IMR-90 (cell line): ENCODE results near the gene C10orf105. TPM values are rescaled to one million over a fixed set of nuclear protein-coding genes. Genes with fewer than 3 reads are reported as not detected.

Experiments used
- ATAC-seq: fragments of 200-7000 bp; cut with Tn5 transposase; 2 replicates; pipeline ENCODE4 v1.9.1; 2020; ENCODE audit warnings: low read depth, mild to moderate bottlenecking, moderate library complexity
- BruUV-seq: library from RNA; stranded (reverse); fragments of 400-500 nt; replicated peaks from 2 replicates; lab custom pipeline; 2021; lab: Mats Ljungman, UMichigan
- CTCF ChIA-PET: fragments of 300-600 bp; formaldehyde crosslinking; extraction: SDS; loops from one replicate; lab custom pipeline; 2021; ENCODE audit warnings: antibody characterized with exemption; lab: Yijun Ruan, JAX
- POLR2A ChIA-PET: fragments of 300-600 bp; sonication (Branson Sonifier 250); formaldehyde crosslinking; loops from one replicate; lab custom pipeline; 2022; ENCODE audit warnings: antibody characterized with exemption; ENCODE audit not compliant: unreplicated experiment; lab: Charles Lee
- DNase-seq: peaks from one replicate; pipeline ENCODE4 v3.0.0; 2013
- H2AFZ ChIP-seq: replicated peaks from 2 replicates; pipeline ENCODE3; 2013; ENCODE audit warnings: low read length, mild to moderate bottlenecking; ENCODE audit not compliant: poor library complexity
- H2AK5ac ChIP-seq: 2 replicates; pipeline ENCODE4 v1.6.1; 2013; ENCODE audit warnings: low read depth, low read length, inconsistent platforms
- H2AK9ac ChIP-seq: replicated peaks from 2 replicates; pipeline ENCODE3; 2013; ENCODE audit warnings: mild to moderate bottlenecking, low read depth, low read length, moderate library complexity; ENCODE audit not compliant: poor library complexity
- H2BK120ac ChIP-seq: 2 replicates; pipeline ENCODE4 v1.6.1; 2013; ENCODE audit warnings: low read depth, low read length, inconsistent platforms
- H2BK15ac ChIP-seq: 3 replicates; pipeline ENCODE4 v1.6.1; 2013; ENCODE audit warnings: low read depth, low read length, inconsistent platforms
- H2BK20ac ChIP-seq: 2 replicates; pipeline ENCODE4 v1.6.1; 2013; ENCODE audit warnings: low read depth, mild to moderate bottlenecking, inconsistent platforms, low read length, moderate library complexity
- H2BK5ac ChIP-seq: 2 replicates; pipeline ENCODE4 v1.6.1; 2013; ENCODE audit warnings: mild to moderate bottlenecking, low read depth, low read length, inconsistent platforms; ENCODE audit not compliant: poor library complexity, severe bottlenecking
- H3K14ac ChIP-seq: replicated peaks from 2 replicates; pipeline ENCODE4 v1.6.1; 2013; ENCODE audit warnings: low read depth, low read length, inconsistent platforms
- H3K18ac ChIP-seq: 2 replicates; pipeline ENCODE4 v1.6.1; 2013; ENCODE audit warnings: low read depth, low read length, control low read depth
- H3K23ac ChIP-seq: 2 replicates; pipeline ENCODE4 v1.6.1; 2013; ENCODE audit warnings: low read depth, low read length, inconsistent platforms
- H3K27ac ChIP-seq: 2 replicates; pipeline ENCODE4 v1.5.1; 2013; ENCODE audit warnings: mild to moderate bottlenecking, control low read depth, low read length; ENCODE audit not compliant: insufficient read depth
- H3K27me3 ChIP-seq: 2 replicates; pipeline ENCODE4 v1.6.1; 2013; ENCODE audit warnings: low read length; ENCODE audit not compliant: control insufficient read depth, insufficient read depth
- H3K36me3 ChIP-seq: 2 replicates; pipeline ENCODE4 v1.6.1; 2013; ENCODE audit warnings: low read length, mixed read lengths; ENCODE audit not compliant: control insufficient read depth, insufficient read depth
- H3K4ac ChIP-seq: 2 replicates; pipeline ENCODE4 v1.6.1; 2013; ENCODE audit warnings: low read depth, low read length, inconsistent platforms
- H3K4me1 ChIP-seq: 2 replicates; pipeline ENCODE4 v1.6.1; 2013; ENCODE audit warnings: low read length, mixed read lengths; ENCODE audit not compliant: control insufficient read depth, insufficient read depth
- H3K4me2 ChIP-seq: 2 replicates; pipeline ENCODE4 v1.6.1; 2013; ENCODE audit warnings: low read depth, mild to moderate bottlenecking, control low read depth, low read length, moderate library complexity
- H3K4me3 ChIP-seq: 2 replicates; pipeline ENCODE4 v1.5.1; 2013; ENCODE audit warnings: low read depth, mild to moderate bottlenecking, control low read depth, low read length, moderate library complexity; ENCODE audit not compliant: insufficient read depth
- H3K56ac ChIP-seq: 2 replicates; pipeline ENCODE4 v1.6.1; 2013; ENCODE audit warnings: low read length, inconsistent platforms; ENCODE audit not compliant: insufficient read depth; ENCODE audit errors: extremely low read depth
- H3K79me1 ChIP-seq, 2 experiments: 2 replicates each; pipeline ENCODE4 v1.6.1; 2013; ENCODE audit warnings: low read length in 2 of 2, inconsistent platforms in 1 of 2, low read depth in 1 of 2
- H3K9ac ChIP-seq: 2 replicates; pipeline ENCODE4 v1.6.1; 2013; ENCODE audit warnings: low read depth, low read length, control low read depth
- H3K9me1 ChIP-seq: 2 replicates; pipeline ENCODE4 v1.6.1; 2013; ENCODE audit warnings: low read length, inconsistent platforms; ENCODE audit not compliant: insufficient read depth
- H3K9me3 ChIP-seq: 2 replicates; pipeline ENCODE4 v1.6.1; 2013; ENCODE audit warnings: low read length; ENCODE audit not compliant: control insufficient read depth, insufficient read depth
- H4K20me1 ChIP-seq: 2 replicates; pipeline ENCODE4 v1.6.1; 2013; ENCODE audit warnings: low read length, inconsistent platforms; ENCODE audit not compliant: insufficient read depth
- H4K5ac ChIP-seq: 2 replicates; pipeline ENCODE4 v1.6.1; 2013; ENCODE audit warnings: mild to moderate bottlenecking, low read depth, low read length, control low read depth
- H4K8ac ChIP-seq, 2 experiments: 2 replicates each; pipeline ENCODE4 v1.6.1; 2013; ENCODE audit warnings: low read depth in 2 of 2, low read length in 2 of 2, control low read depth in 1 of 2, inconsistent platforms in 1 of 2
- H4K91ac ChIP-seq: 2 replicates; pipeline ENCODE4 v1.6.1; 2013; ENCODE audit warnings: low read depth, low read length, inconsistent platforms; ENCODE audit not compliant: insufficient read depth
- MXI1 ChIP-seq: IDR thresholded peaks from 2 replicates; pipeline ENCODE4 v1.6.1; 2012; ENCODE audit warnings: low read depth, mild to moderate bottlenecking, low read length, moderate library complexity, borderline replicate concordance
- RAD21 ChIP-seq: IDR thresholded peaks from 2 replicates; pipeline ENCODE4 v1.6.1; 2012; ENCODE audit warnings: low read length, improper control_type of control experiment
- RCOR1 ChIP-seq: IDR thresholded peaks from 2 replicates; pipeline ENCODE4 v1.6.1; 2012; ENCODE audit warnings: mild to moderate bottlenecking, low read length, improper control_type of control experiment; ENCODE audit not compliant: insufficient replicate concordance
- RFX5 ChIP-seq: IDR thresholded peaks from 2 replicates; pipeline ENCODE4 v1.8.0; 2012; ENCODE audit warnings: low read depth, mild to moderate bottlenecking, low read length, moderate library complexity
- WGBS, 2 experiments: methylation state at CpG; one replicate each; pipeline versions ENCODE4 v1.1.5 to v1.1.7; 2013; ENCODE audit warnings: missing lambda C conversion rate in 2 of 2; ENCODE audit not compliant: insufficient read length in 1 of 2; ENCODE audit errors: extremely low coverage in 2 of 2; 5-methylcytosine and 5-hydroxymethylcytosine counted together
- dilution Hi-C: fragments of 300-500 bp; cut with HindIII; formaldehyde crosslinking; loops from one replicate; pipeline ENCODE4 v1.14.3; 2018; ENCODE audit warnings: low sequenced_read_pairs; ENCODE audit not compliant: unreplicated experiment
- in situ Hi-C: fragments of 300-500 bp; cut with MboI; formaldehyde crosslinking; loops from 3 replicates; pipeline ENCODE4 v1.14.3; 2019; ENCODE audit warnings: low sequenced_read_pairs, inconsistent platforms, mixed read lengths
- intact Hi-C: fragments of 100-400 bp; cut with micrococcal nuclease; formaldehyde crosslinking; loops from 2 replicates; pipeline ENCODE4 v1.10.0; 2022
- polyA plus RNA-seq, 3 experiments: library from polyadenylated mRNA; depleted of rRNA; stranded (reverse); fragments of >200 nt; gene quantifications; 2 replicates each; pipeline ENCODE4 v1.2.3, GENCODE V29; 2012; ENCODE audit warnings: low replicate concordance in 1 of 3
- total RNA-seq: library from RNA; depleted of rRNA; stranded (reverse); fragments of >200 nt; gene quantifications from 2 replicates; pipeline ENCODE4 v1.2.3, GENCODE V29; 2012

C10orf105 gene
- total and polyA plus RNA-seq, 2 of the 4 experiments (the other 2 are of a cell fraction): under 0.01 TPM; not detected in 1

DNA sequence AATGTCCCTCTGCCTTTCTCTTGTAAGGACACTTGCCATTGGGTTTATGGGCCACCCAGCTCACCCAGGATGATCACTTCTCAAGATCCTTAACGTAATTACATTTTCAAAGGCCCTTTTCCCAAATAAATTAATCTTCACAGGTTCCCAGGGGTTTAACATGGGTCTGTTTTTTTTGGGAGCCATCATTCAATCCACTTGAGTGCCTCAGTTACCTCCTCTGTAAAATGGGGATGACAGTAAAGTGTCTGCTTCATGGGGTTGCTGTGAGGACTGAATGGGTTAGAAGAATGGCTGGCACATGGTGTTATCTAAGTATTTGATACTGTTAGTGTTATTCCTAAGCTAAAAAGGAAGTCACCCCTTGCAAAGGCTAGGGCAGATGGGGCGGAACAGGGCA, 7.4 kb downstream of the C10orf105 start:
- in situ Hi-C loops (no loop called here), dilution Hi-C loops (no loop called here), intact Hi-C loops (loop anchor here (5.0 kb wide), 2 partner anchors 55 to 100 kb away; no protein-coding TSS in a partner anchor)
- Histone ChIP-seq H2AK9ac (no peak overlapping the region), H3K56ac (no peak overlapping the region), H2BK120ac (no peak overlapping the region), H3K4me3 (no peak overlapping the region), H3K23ac (no peak overlapping the region), H3K9ac (no peak overlapping the region), H4K91ac (no peak overlapping the region), H3K27me3 (peaks cover 8% of the 10 kb centered on the region; the same call in 1 of the 2 replicates), H3K4me2 (no peak overlapping the region), H2BK15ac (no peak overlapping the region), H4K8ac (no peak overlapping the region), H2AFZ (no peak overlapping the region), H3K14ac (no peak overlapping the region), H2AK5ac (0 out of 2 replicates have a peak overlapping the region, but pooled peaks have one; percentile 43), H3K4me1 (peaks cover 19% of the 10 kb centered on the region), H3K9me3 (peaks cover 2% of the 10 kb centered on the region; the same call in 1 of the 2 replicates), H3K9me1 (no peaks in the 10 kb centered on the region), H2BK5ac (no peak overlapping the region), H4K5ac (no peak overlapping the region), H3K18ac (no peak overlapping the region), H3K27ac (no peak overlapping the region), H3K4ac (no peak overlapping the region), H4K20me1 (no peaks in the 10 kb centered on the region), H3K36me3 (no peaks in the 10 kb centered on the region), H2BK20ac (no peak overlapping the region), H3K79me1 (no peaks in the 10 kb centered on the region)
- DNase-seq (no peak), ATAC-seq (no peak)
- BruUV-seq: no TSS peak
- ChIA-PET POLR2A (no interaction called here), CTCF (no interaction called here)
- no CpG with 5 or more reads among the region's 2 CpGs for WGBS, 2 experiments
- TF ChIP-seq RCOR1: no peak
- no peak for TF ChIP-seq MXI1
- TF ChIP-seq RFX5: no peak
- no peak for TF ChIP-seq RAD21
